H1 (cell line): ENCODE measurements around the gene DUSP3. TPM values are rescaled to one million over a fixed set of nuclear protein-coding genes. Genes with fewer than 3 reads are reported as not detected.

Experiments used
- CTCF ChIA-PET: fragments of 300-600 bp; sonication (Branson Sonifier 250); formaldehyde crosslinking; loops from one replicate; lab custom pipeline; 2021; ENCODE audit not compliant: partially characterized antibody; lab: Charles Lee
- POLR2A ChIA-PET: fragments of 300-600 bp; sonication (Branson Sonifier 250); formaldehyde crosslinking; loops from one replicate; lab custom pipeline; 2021; ENCODE audit warnings: inconsistent platforms; ENCODE audit not compliant: partially characterized antibody; lab: Charles Lee
- DNase-seq, 2 experiments: peaks; one replicate each; pipeline versions ENCODE4 v3.0.0 to v3.0.0-alpha.2; 2010 to 2022; ENCODE audit warnings: low spot score in 2 of 2, low read depth in 1 of 2, mixed read lengths in 1 of 2
- FAIRE-seq: peaks from 2 replicates; lab custom pipeline; 2011; peaks lifted over from hg19 to GRCh38; lab: Jason Lieb, UNC
- H2AFZ ChIP-seq: 2 replicates; pipeline ENCODE4 v1.8.1; 2012; ENCODE audit warnings: low read length, inconsistent platforms
- H2AK5ac ChIP-seq: 2 replicates; pipeline ENCODE4 v1.6.1; 2013; ENCODE audit warnings: low read depth, low read length
- H2BK120ac ChIP-seq: replicated peaks from 2 replicates; pipeline ENCODE3; 2013; ENCODE audit warnings: low read depth, low read length, inconsistent platforms
- H2BK12ac ChIP-seq: 2 replicates; pipeline ENCODE4 v1.6.1; 2013; ENCODE audit warnings: low read depth, low read length
- H2BK15ac ChIP-seq: 2 replicates; pipeline ENCODE4 v1.6.1; 2013; ENCODE audit warnings: low read length
- H2BK20ac ChIP-seq: 2 replicates; pipeline ENCODE4 v1.6.1; 2013; ENCODE audit warnings: low read length
- H2BK5ac ChIP-seq: 2 replicates; pipeline ENCODE4 v1.6.1; 2013; ENCODE audit warnings: low read depth, low read length
- H3K14ac ChIP-seq: 2 replicates; pipeline ENCODE4 v1.6.1; 2013; ENCODE audit warnings: inconsistent platforms; ENCODE audit not compliant: insufficient read length
- H3K18ac ChIP-seq: 2 replicates; pipeline ENCODE4 v1.6.1; 2013; ENCODE audit warnings: low read length; ENCODE audit errors: extremely low read depth
- H3K23ac ChIP-seq: 2 replicates; pipeline ENCODE4 v1.6.1; 2013; ENCODE audit warnings: inconsistent platforms; ENCODE audit not compliant: insufficient read length
- H3K23me2 ChIP-seq: 2 replicates; pipeline ENCODE4 v1.6.1; 2013; ENCODE audit warnings: low read depth, low read length
- H3K27ac ChIP-seq: 2 replicates; pipeline ENCODE4 v1.6.1; 2011; ENCODE audit warnings: low read depth, low read length, inconsistent platforms
- H3K27me3 ChIP-seq, 4 experiments: replicated peaks in 1 of 4; 1 replicate in 1 of 4; 2 replicates in 3 of 4; pipeline versions ENCODE4 v1.6.1 to v1.8.1; 2011 to 2013; ENCODE audit warnings: low read length in 3 of 4, mild to moderate bottlenecking in 3 of 4, inconsistent platforms in 2 of 4, mixed read lengths in 2 of 4, moderate library complexity in 1 of 4; ENCODE audit not compliant: control insufficient read depth in 3 of 4, insufficient read depth in 3 of 4; ENCODE audit errors: extremely low read depth in 1 of 4
- H3K36me3 ChIP-seq, 4 experiments: 2 replicates each; pipeline versions ENCODE4 v1.6.1 to v1.8.1; 2011 to 2013; ENCODE audit warnings: mild to moderate bottlenecking in 4 of 4, low read length in 3 of 4, moderate library complexity in 2 of 4, control low read depth in 1 of 4, inconsistent platforms in 1 of 4; ENCODE audit not compliant: insufficient read depth in 4 of 4, control insufficient read depth in 2 of 4
- H3K4ac ChIP-seq: replicated peaks from 2 replicates; pipeline ENCODE3; 2013; ENCODE audit warnings: low read length, low read depth, mixed read lengths, inconsistent platforms; ENCODE audit not compliant: insufficient read length
- H3K4me1 ChIP-seq, 4 experiments: replicated peaks in 1 of 4; 1 replicate in 1 of 4; 2 replicates in 3 of 4; pipeline versions ENCODE4 v1.6.1 to v1.8.1; 2011 to 2013; ENCODE audit warnings: low read length in 3 of 4, inconsistent platforms in 2 of 4, mixed read lengths in 1 of 4; ENCODE audit not compliant: insufficient read depth in 4 of 4, control insufficient read depth in 3 of 4
- H3K4me2 ChIP-seq, 2 experiments: 2 replicates each; pipeline versions ENCODE4 v1.6.1 to v1.8.1; 2011 to 2013; ENCODE audit warnings: low read depth in 2 of 2, low read length in 2 of 2, control low read depth in 1 of 2, inconsistent platforms in 1 of 2, mild to moderate bottlenecking in 1 of 2; ENCODE audit not compliant: insufficient read depth in 1 of 2
- H3K4me3 ChIP-seq, 4 experiments: fragments of 200-600, 300-600 bp in 1 of 4; sonication (generic), shearing (Covaris generic), sonication (Bioruptor Twin) in 1 of 4; 2 replicates each; pipeline versions ENCODE4 v1.5.1 to v1.8.1; 2011 to 2016; ENCODE audit warnings: low read length in 4 of 4, low read depth in 3 of 4, control low read depth in 2 of 4, inconsistent platforms in 2 of 4, mild to moderate bottlenecking in 2 of 4, mixed read lengths in 1 of 4, moderate library complexity in 1 of 4; ENCODE audit not compliant: insufficient read depth in 2 of 4; ENCODE audit errors: extremely low read depth in 1 of 4
- H3K56ac ChIP-seq: replicated peaks from 2 replicates; pipeline ENCODE3; 2013; ENCODE audit warnings: low read depth, mild to moderate bottlenecking, mixed read lengths, low read length, inconsistent platforms; ENCODE audit not compliant: insufficient read length
- H3K79me1 ChIP-seq: 2 replicates; pipeline ENCODE4 v1.6.1; 2013; ENCODE audit warnings: low read depth, low read length, control low read depth
- H3K79me2 ChIP-seq, 2 experiments: 2 replicates each; pipeline versions ENCODE4 v1.6.1 to v1.8.1; 2012 to 2013; ENCODE audit warnings: low read length in 2 of 2, mild to moderate bottlenecking in 2 of 2, inconsistent platforms in 1 of 2; ENCODE audit not compliant: insufficient read depth in 2 of 2, control insufficient read depth in 1 of 2
- H3K9ac ChIP-seq, 4 experiments: replicated peaks in 1 of 4; 1 replicate in 1 of 4; 2 replicates in 3 of 4; pipeline versions ENCODE4 v1.6.1 to v1.8.1; 2011 to 2013; ENCODE audit warnings: low read depth in 3 of 4, low read length in 3 of 4, control low read depth in 2 of 4, mild to moderate bottlenecking in 2 of 4, moderate library complexity in 2 of 4, inconsistent platforms in 1 of 4; ENCODE audit errors: extremely low read depth in 1 of 4
- H3K9me3 ChIP-seq, 2 experiments: 2 replicates each; pipeline versions ENCODE4 v1.6.1 to v1.8.1; 2012 to 2013; ENCODE audit warnings: mild to moderate bottlenecking in 2 of 2, moderate library complexity in 2 of 2, control low read depth in 1 of 2, inconsistent platforms in 1 of 2, low read depth in 1 of 2, low read length in 1 of 2, mixed read lengths in 1 of 2; ENCODE audit not compliant: insufficient read depth in 2 of 2
- H4K20me1 ChIP-seq, 2 experiments: replicated peaks in 1 of 2; 2 replicates each; pipeline versions ENCODE3 to v1.8.1; 2011 to 2013; ENCODE audit warnings: inconsistent platforms in 2 of 2, low read length in 2 of 2, mild to moderate bottlenecking in 1 of 2; ENCODE audit not compliant: insufficient read depth in 2 of 2, control insufficient read depth in 1 of 2
- H4K5ac ChIP-seq: 2 replicates; pipeline ENCODE4 v1.6.1; 2013; ENCODE audit warnings: low read length, low read depth, mixed read lengths, inconsistent platforms; ENCODE audit not compliant: insufficient read length
- H4K8ac ChIP-seq: 2 replicates; pipeline ENCODE4 v1.8.0; 2013; ENCODE audit warnings: mild to moderate bottlenecking, moderate library complexity, low read length, inconsistent platforms; ENCODE audit not compliant: insufficient read depth; ENCODE audit errors: extremely low read depth
- H4K91ac ChIP-seq: replicated peaks from 2 replicates; pipeline ENCODE3; 2013; ENCODE audit warnings: low read length, mixed read lengths, inconsistent platforms; ENCODE audit not compliant: insufficient read length
- ASH2L ChIP-seq: fragments of 200-600, 300-600 bp; sonication (generic); IDR thresholded peaks from one replicate; pipeline ENCODE4 v1.7.1; 2017; ENCODE audit warnings: low read length
- CBX5 ChIP-seq: fragments of 300-800, 300-1000 bp; sonication (generic); IDR thresholded peaks from 2 replicates; pipeline ENCODE4 v1.7.1; 2016; ENCODE audit warnings: antibody characterized with exemption, low read length, low read depth
- CHD1 ChIP-seq: IDR thresholded peaks from 2 replicates; pipeline ENCODE4 v1.6.1; 2012; ENCODE audit warnings: low read depth, low read length, improper control_type of control experiment
- CREB1 ChIP-seq: IDR thresholded peaks from 2 replicates; pipeline ENCODE4 v1.6.1; 2012; ENCODE audit warnings: inconsistent platforms
- EZH2 ChIP-seq: fragments of 200-600 bp; sonication (generic); IDR thresholded peaks from 2 replicates; pipeline ENCODE4 v1.7.1; 2012; ENCODE audit warnings: low read depth, mild to moderate bottlenecking, moderate library complexity, low read length, inconsistent platforms; ENCODE audit not compliant: severe bottlenecking
- KDM4A ChIP-seq: IDR thresholded peaks from one replicate; pipeline ENCODE4 v1.7.1; 2012; ENCODE audit warnings: low read depth, mild to moderate bottlenecking, moderate library complexity, low read length, inconsistent platforms; ENCODE audit not compliant: severe bottlenecking
- PHF8 ChIP-seq: fragments of 200-600 bp; sonication (generic); conservative IDR thresholded peaks from 2 replicates; pipeline ENCODE4 v1.7.1; 2012; ENCODE audit warnings: low read depth, mild to moderate bottlenecking, inconsistent platforms, low read length, moderate library complexity
- POLR2AphosphoS5 ChIP-seq: IDR thresholded peaks from 2 replicates; pipeline ENCODE4 v1.6.1; 2011; ENCODE audit warnings: low read depth, low read length
- RNF2 ChIP-seq: fragments of 200-900, 300-1000 bp; sonication (generic); IDR thresholded peaks from 2 replicates; pipeline ENCODE4 v1.7.1; 2016; ENCODE audit warnings: borderline replicate concordance, low read depth, mild to moderate bottlenecking, antibody characterized with exemption, low read length; ENCODE audit not compliant: poor library complexity, severe bottlenecking; ENCODE audit errors: missing control alignments
- RXRA ChIP-seq: IDR thresholded peaks from 2 replicates; pipeline ENCODE4 v1.6.1; 2011; ENCODE audit warnings: low read depth, mild to moderate bottlenecking, low read length, moderate library complexity; ENCODE audit not compliant: insufficient read depth
- SRF ChIP-seq: IDR thresholded peaks from 2 replicates; pipeline ENCODE4 v1.6.1; 2011; ENCODE audit warnings: mild to moderate bottlenecking, low read depth, low read length, moderate library complexity
- USF2 ChIP-seq: IDR thresholded peaks from 2 replicates; pipeline ENCODE4 v1.6.1; 2011; ENCODE audit warnings: low read length, improper control_type of control experiment
- WGBS, 2 experiments: shearing (Covaris generic) in 1 of 2; methylation state at CpG; one replicate each; pipeline versions ENCODE4 v1.1.6 to v1.1.7; 2013 to 2015; ENCODE audit warnings: low lambda C conversion rate in 2 of 2, mixed read lengths in 2 of 2, inconsistent platforms in 1 of 2, low coverage in 1 of 2, missing lambda C conversion rate in 1 of 2; ENCODE audit not compliant: insufficient replicate concordance in 2 of 2, insufficient coverage in 1 of 2, insufficient read length in 1 of 2; ENCODE audit errors: extremely low coverage in 1 of 2, missing lambda C conversion rate in 1 of 2; 5-methylcytosine and 5-hydroxymethylcytosine counted together
- polyA plus RNA-seq, 7 experiments: library from polyadenylated mRNA; depleted of rRNA in 3 of 7; stranded (reverse) in 5 of 7; unstranded in 2 of 7; fragments of >200 nt in 5 of 7; fragments of 200-250 nt in 2 of 7; gene quantifications; 1 replicate in 5 of 7; 2 replicates in 1 of 7; 4 replicates in 1 of 7; pipeline versions ENCODE4 v1.2.1 to v1.2.3, GENCODE V29; 2011 to 2013; ENCODE audit warnings: missing spikeins in 2 of 7, mixed read lengths in 2 of 7
- total RNA-seq: library from RNA; stranded (reverse); fragmentation: NEBNext Ultra II Directional; extraction: Animal tissue kit (Norgen Biotek cat#: 25700); gene quantifications from 2 replicates; pipeline ENCODE4 v1.2.1, GENCODE V29; 2021

Gene DUSP3
- total and polyA plus RNA-seq, 2 of the 8 experiments (the other 6 are each of a cell fraction or from before 2014, with no cell fraction given) = 15.1 to 21.2 TPM

- Histone ChIP-seq H2BK12ac (no peak overlapping the region), H2BK120ac (no peak overlapping the region), H3K56ac (no peak overlapping the region), H3K27ac (no peak overlapping the region), H3K79me1 (no peaks in the 10 kb centered on the region), H3K79me2 (no peaks in the 10 kb centered on the region), H2AK5ac (no peak overlapping the region), H3K4me2 (no peak overlapping the region), H3K4me1 (peaks cover 0 to 17% (median 7%) of the 10 kb centered on the region in 4 experiments; a peak in 5 of 7 replicates), H3K36me3 (peaks cover 0 to 2% (median 0%) of the 10 kb centered on the region in 4 experiments; a peak in 1 of 8 replicates), H2AFZ (no peak overlapping the region), H3K4ac (no peak overlapping the region), H2BK15ac (no peak overlapping the region), H3K23ac (no peak overlapping the region), H4K5ac (no peak overlapping the region), H3K4me3 (no peak overlapping the region), H2BK5ac (no peak overlapping the region), H3K14ac (no peak overlapping the region), H4K91ac (no peak overlapping the region), H3K18ac (no peak overlapping the region), H3K27me3 (no peaks in the 10 kb centered on the region), H3K23me2 (no peaks in the 10 kb centered on the region), H4K20me1 (no peaks in the 10 kb centered on the region), H4K8ac (no peak overlapping the region), H3K9ac (no peak overlapping the region), H2BK20ac (no peak overlapping the region), H3K9me3 (peaks cover 5 to 11% of the 10 kb centered on the region in 2 experiments; a peak in 3 of 4 replicates)
- TF ChIP-seq PHF8 = no peak
- TF ChIP-seq EZH2 = no peak
- no peak for TF ChIP-seq ASH2L
- no peak for TF ChIP-seq SRF
- TF ChIP-seq CBX5 = no peak
- TF ChIP-seq RNF2 = no peak
- no peak for TF ChIP-seq USF2
- TF ChIP-seq POLR2AphosphoS5 = no peak
- TF ChIP-seq RXRA = no peak
- no peak for TF ChIP-seq CREB1
- no peak for TF ChIP-seq CHD1
- TF ChIP-seq KDM4A = no peak
- DNase-seq (no peak), FAIRE-seq (no peak)
- POLR2A ChIA-PET = no interaction called here
- WGBS, 2 experiments = 95% methylated on average over 3 of the region's 3 CpGs; no CpG with 5 or more reads in 1 of the 2 experiments
- CTCF ChIA-PET = interaction anchor here (0.6 kb wide), 1 partner anchor 22 kb away, joined by 5 read pairs; no protein-coding TSS in a partner anchor
These were observed 23.1 kb upstream of the DUSP3 start for GRCh38 chr17:43801844-43802243.
